Neuron (in vitro differentiated cells): ENCODE data around the gene OR2T35.
"Not testable (repeated sequence)": the region's sequence is repeated elsewhere in the genome, so short reads cannot be mapped to it uniquely, and the experiment has no call there.

Experiments
- H2AFZ ChIP-seq: one replicate; pipeline ENCODE4 v1.6.1; 2013; ENCODE audit warnings: low read depth, mild to moderate bottlenecking, inconsistent platforms, low read length, moderate library complexity
- H3K27me3 ChIP-seq: one replicate; pipeline ENCODE4 v1.6.1; 2013; ENCODE audit warnings: low read length; ENCODE audit not compliant: insufficient read depth
- H3K36me3 ChIP-seq: one replicate; pipeline ENCODE4 v1.6.1; 2013; ENCODE audit warnings: low read length; ENCODE audit not compliant: insufficient read depth
- H3K4me1 ChIP-seq: one replicate; pipeline ENCODE4 v1.6.1; 2013; ENCODE audit warnings: low read length; ENCODE audit not compliant: insufficient read depth
- H3K4me3 ChIP-seq: 2 replicates; pipeline ENCODE4 v1.5.1; 2013; ENCODE audit warnings: mild to moderate bottlenecking, low read length, moderate library complexity
- H3K9me3 ChIP-seq: one replicate; pipeline ENCODE4 v1.6.1; 2013; ENCODE audit warnings: low read length

The OR2T35 gene, protein sequence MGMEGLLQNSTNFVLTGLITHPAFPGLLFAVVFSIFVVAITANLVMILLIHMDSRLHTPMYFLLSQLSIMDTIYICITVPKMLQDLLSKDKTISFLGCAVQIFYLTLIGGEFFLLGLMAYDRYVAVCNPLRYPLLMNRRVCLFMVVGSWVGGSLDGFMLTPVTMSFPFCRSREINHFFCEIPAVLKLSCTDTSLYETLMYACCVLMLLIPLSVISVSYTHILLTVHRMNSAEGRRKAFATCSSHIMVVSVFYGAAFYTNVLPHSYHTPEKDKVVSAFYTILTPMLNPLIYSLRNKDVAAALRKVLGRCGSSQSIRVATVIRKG

GRCh38 chr1:248645178-248645577 lies at the start of gene OR2T35:
Gene OR2T35, minus strand, starts transcription at chr1:248645278. Its CDS starts 6,020 bp downstream, at chr1:248639258.
- not testable (repeated sequence) for H3K4me3 ChIP-seq, H3K4me1 ChIP-seq, H3K27me3 ChIP-seq, H3K9me3 ChIP-seq, H2AFZ ChIP-seq, H3K36me3 ChIP-seq

DNA sequence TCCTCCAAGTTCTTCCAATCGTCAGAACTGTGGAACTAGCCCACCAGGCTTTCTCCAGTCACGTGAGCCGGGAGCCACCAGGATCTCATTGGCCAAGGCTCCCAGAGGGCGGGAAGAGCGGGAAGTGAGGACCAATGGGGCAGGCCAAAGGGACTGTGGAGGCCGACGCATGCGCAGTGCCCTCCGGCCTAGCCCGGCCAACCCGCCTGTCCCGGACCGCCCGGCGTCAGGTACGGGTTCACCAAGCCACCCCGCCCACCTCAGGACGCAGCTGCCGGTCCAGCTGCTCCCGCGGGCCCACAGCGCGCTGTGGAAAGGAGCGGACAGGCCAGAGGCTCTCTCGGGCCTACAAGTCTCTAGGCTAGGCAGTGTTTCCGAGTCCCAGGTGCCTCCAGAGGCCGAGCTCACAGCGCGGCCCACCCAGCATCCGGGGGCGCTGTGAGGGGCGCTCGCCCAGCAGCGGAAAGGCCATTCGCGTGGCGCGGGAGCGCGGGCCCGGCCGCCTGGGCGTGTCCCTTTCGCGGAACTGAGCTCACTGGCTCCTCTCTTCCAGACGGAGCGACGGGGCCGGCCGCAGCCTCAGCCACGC lies 46.6 kb upstream of the OR2T35 start:
- Histone ChIP-seq H3K36me3 (no peaks in the 10 kb centered on the region), H2AFZ (no peak overlapping the region), H3K4me3 (no peak overlapping the region), H3K9me3 (peaks cover 3% of the 10 kb centered on the region), H3K27me3 (no peaks in the 10 kb centered on the region), H3K4me1 (no peaks in the 10 kb centered on the region)

- H3K4me3 ChIP-seq = no peak overlapping the region
- no peaks in the 10 kb centered on the region for H3K36me3 ChIP-seq
- no peak overlapping the region for H2AFZ ChIP-seq
- H3K27me3 ChIP-seq = no peaks in the 10 kb centered on the region
- no peaks in the 10 kb centered on the region for H3K4me1 ChIP-seq
- peaks cover 3% of the 10 kb centered on the region for H3K9me3 ChIP-seq
These were observed 43.6 kb upstream of the OR2T35 start for GRCh38 chr1:248688527-248689298.

DNA sequence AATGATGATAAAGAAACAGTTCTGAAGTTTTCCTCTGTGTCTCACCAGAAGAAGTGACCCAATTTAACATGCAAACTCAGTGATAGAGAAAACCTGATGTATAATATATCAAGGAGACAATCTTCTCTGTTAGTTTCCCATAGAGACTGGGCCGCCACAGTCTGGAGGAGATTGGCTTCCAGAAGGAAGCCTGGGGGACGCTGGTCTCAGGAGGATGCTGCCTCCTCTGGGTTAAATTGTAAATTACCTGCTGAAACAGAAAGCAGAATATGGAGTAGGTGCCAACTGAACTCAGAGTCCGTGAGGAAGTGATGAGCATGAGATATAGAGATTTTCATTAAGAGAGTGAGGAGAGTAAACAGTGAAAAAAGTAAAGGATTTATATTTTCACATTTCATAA lies 41.7 kb upstream of the OR2T35 start:
- Histone ChIP-seq H3K36me3 (no peaks in the 10 kb centered on the region), H2AFZ (no peak overlapping the region), H3K4me3 (no peak overlapping the region), H3K4me1 (no peaks in the 10 kb centered on the region), H3K27me3 (no peaks in the 10 kb centered on the region), H3K9me3 (no peaks in the 10 kb centered on the region)

DNA sequence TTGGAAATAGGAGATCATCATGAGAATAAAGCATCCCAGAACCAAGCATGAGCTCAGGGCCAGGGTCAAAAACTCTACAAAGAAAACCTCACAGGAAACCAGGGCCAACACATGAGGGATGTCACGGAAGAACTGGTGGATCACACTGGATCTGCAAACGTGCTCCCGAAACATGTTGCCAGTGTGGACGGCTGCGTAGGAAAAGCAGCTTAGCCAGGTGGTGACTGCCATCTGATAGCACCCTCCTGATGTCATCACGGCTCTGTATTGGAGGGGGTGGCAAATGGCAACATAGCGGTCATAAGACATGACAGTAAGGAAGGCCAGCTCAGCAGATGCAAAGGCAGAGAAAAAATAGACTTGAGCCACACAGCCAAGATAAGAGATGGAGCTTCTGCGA lies 36.6 kb upstream of the OR2T35 start:
- H3K4me1 ChIP-seq = no peaks in the 10 kb centered on the region
- no peak overlapping the region for H2AFZ ChIP-seq
- no peaks in the 10 kb centered on the region for H3K27me3 ChIP-seq
- no peak overlapping the region for H3K4me3 ChIP-seq
- H3K36me3 ChIP-seq = no peaks in the 10 kb centered on the region
- H3K9me3 ChIP-seq = no peaks in the 10 kb centered on the region

DNA sequence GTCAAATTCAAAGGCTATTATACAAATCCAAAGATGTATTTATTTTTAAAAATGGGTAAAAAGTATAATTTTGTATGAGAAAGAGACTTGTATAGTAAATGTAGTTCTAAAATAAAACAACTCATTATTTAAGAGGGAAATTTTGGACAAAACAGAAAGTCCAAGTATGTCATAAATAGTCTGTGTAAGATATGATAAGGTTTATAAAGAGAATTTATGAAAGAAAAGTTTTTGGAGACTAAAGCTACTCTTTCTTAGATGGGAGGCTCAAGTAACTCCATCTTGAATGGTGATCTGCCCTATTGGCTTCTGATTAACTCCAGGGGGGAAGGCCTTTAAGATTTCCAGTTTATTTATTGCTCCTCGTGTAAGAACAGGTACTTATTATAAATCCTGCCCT lies 24.9 kb upstream of the OR2T35 start:
- no peaks in the 10 kb centered on the region for H3K9me3 ChIP-seq
- H3K4me3 ChIP-seq = no peak overlapping the region
- H3K36me3 ChIP-seq = no peaks in the 10 kb centered on the region
- H3K4me1 ChIP-seq = no peaks in the 10 kb centered on the region
- H3K27me3 ChIP-seq = no peaks in the 10 kb centered on the region
- no peak overlapping the region for H2AFZ ChIP-seq

DNA sequence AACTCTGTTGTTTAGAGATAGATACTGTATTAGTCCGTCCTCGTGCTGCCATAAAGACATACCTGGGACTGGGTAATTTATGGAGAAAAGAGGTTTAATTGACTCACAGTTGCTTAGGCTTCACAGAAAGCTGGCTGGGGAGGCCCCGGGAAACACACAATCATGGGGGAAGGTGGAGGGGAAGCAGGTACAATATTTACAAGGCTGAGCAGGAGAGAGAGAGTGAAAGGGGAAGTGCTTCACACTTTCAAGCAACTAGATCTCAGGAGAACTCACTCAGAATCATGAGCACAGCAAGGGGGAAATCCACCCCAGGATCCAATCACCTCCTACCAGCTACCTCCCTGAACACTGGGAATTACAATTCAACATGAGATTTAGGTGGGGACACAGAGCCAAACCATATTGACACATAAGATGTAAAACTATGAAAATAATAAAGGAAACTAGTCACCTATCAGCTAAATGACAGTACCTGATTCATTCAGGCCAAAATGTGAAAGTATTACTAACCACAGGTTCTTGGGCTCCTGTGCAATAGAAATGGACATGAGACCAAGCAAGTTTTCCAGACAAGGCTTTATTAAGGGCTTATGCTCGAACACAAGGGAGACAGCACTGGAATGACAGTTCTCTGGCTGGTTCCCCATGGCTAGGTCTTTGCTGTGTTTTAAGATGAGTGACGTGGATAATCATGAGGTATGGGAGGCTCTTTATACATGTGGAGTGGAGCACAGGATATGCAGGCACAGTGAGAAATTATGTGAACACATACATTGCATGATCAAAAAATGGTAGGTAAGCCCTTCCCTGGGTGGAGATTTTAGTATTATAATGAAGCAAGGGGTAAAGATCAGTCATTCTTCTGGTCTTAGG lies 18.6 kb upstream of the OR2T35 start:
- not testable (repeated sequence) for H3K27me3 ChIP-seq, H3K4me1 ChIP-seq, H3K36me3 ChIP-seq, H3K9me3 ChIP-seq, H3K4me3 ChIP-seq, H2AFZ ChIP-seq

GRCh38 chr1:248656797-248657196 lies 11.7 kb upstream of the OR2T35 start:
- H2AFZ ChIP-seq, H3K27me3 ChIP-seq, H3K36me3 ChIP-seq, H3K4me1 ChIP-seq, H3K4me3 ChIP-seq, H3K9me3 ChIP-seq: not testable (repeated sequence)

DNA sequence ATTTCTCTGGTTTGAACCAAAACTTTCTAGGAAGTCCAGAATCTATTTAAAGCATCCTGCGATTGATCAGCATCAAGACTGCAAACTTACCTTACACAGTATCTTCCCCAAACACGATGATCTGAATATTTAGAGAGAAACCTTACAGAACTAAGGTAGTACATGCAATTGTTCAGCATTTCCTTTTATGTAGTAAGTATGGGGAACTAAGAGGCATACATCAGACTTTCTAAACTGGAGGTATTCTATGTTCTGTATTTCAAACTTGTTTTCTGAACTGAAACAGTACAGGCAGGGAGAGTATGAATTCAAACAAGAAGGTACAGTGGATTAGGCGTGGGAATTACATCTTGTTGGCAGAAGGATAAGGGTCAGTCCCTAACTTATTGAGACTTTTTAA lies 10.3 kb upstream of the OR2T35 start, which contains the start of gene OR2T27:
TSS of gene OR2T27 (minus strand) at position 175 of the 400 bp plus-strand sequence. CDS start 4,644 bp downstream, outside the sequence.
- H2AFZ ChIP-seq, H3K4me3 ChIP-seq, H3K27me3 ChIP-seq, H3K9me3 ChIP-seq, H3K36me3 ChIP-seq, H3K4me1 ChIP-seq: not testable (repeated sequence)

- not testable (repeated sequence) for H3K9me3 ChIP-seq, H3K27me3 ChIP-seq, H2AFZ ChIP-seq, H3K36me3 ChIP-seq, H3K4me1 ChIP-seq, H3K4me3 ChIP-seq
These were observed 3.9 kb upstream of the OR2T35 start for GRCh38 chr1:248648770-248649536.

- not testable (repeated sequence) for H3K27me3 ChIP-seq, H3K4me1 ChIP-seq, H3K9me3 ChIP-seq, H3K36me3 ChIP-seq, H3K4me3 ChIP-seq, H2AFZ ChIP-seq
These were observed 2.0 kb downstream of the OR2T35 start for GRCh38 chr1:248642971-248643651.

GRCh38 chr1:248641583-248641982 lies 3.5 kb downstream of the OR2T35 start:
- not testable (repeated sequence) for H3K36me3 ChIP-seq, H3K9me3 ChIP-seq, H3K4me1 ChIP-seq, H3K4me3 ChIP-seq, H2AFZ ChIP-seq, H3K27me3 ChIP-seq
